PC-3 (cell line): ENCODE data around the gene CALML6. TPM values are rescaled to one million over a fixed set of nuclear protein-coding genes. Genes with fewer than 3 reads are reported as not detected.

Source experiments
- ATAC-seq: fragments of 200-7000 bp; cut with Tn5 transposase; 2 replicates; pipeline ENCODE4 v1.9.1; 2020; ENCODE audit warnings: mild to moderate bottlenecking, moderate library complexity
- BruUV-seq: library from RNA; stranded (reverse); fragments of 400-500 nt; replicated peaks from 2 replicates; lab custom pipeline; 2021; lab: Mats Ljungman, UMichigan
- CTCF ChIA-PET: fragments of 300-600 bp; sonication (Branson Sonifier 250); formaldehyde crosslinking; loops from one replicate; lab custom pipeline; 2022; ENCODE audit warnings: antibody characterized with exemption; lab: Charles Lee
- POLR2A ChIA-PET: fragments of 300-600 bp; sonication (Branson Sonifier 250); formaldehyde crosslinking; loops from one replicate; lab custom pipeline; 2022; ENCODE audit warnings: antibody characterized with exemption; ENCODE audit not compliant: unreplicated experiment; lab: Charles Lee
- DNase-seq: peaks from one replicate; pipeline ENCODE4 v3.0.0-alpha.2; 2015
- H2AFZ ChIP-seq: fragments of 300-600 bp; sonication (generic); 2 replicates; pipeline ENCODE4 v1.6.0; 2016; ENCODE audit warnings: antibody characterized with exemption, low read length
- H3F3A ChIP-seq: fragments of 300-600 bp; sonication (generic); one replicate; pipeline ENCODE4 v1.6.0; 2017; ENCODE audit warnings: antibody characterized with exemption, low read length, control low read depth, mild to moderate bottlenecking; ENCODE audit not compliant: unreplicated experiment
- H3K27ac ChIP-seq: fragments of 300-600 bp; sonication (generic); 2 replicates; pipeline ENCODE4 v1.5.1; 2016; ENCODE audit warnings: mild to moderate bottlenecking, low read length
- H3K27me3 ChIP-seq: fragments of 300-600 bp; sonication (generic); 2 replicates; pipeline ENCODE4 v1.6.1; 2016; ENCODE audit warnings: low read length, mixed read lengths
- H3K36me3 ChIP-seq: fragments of 300-600 bp; sonication (generic); 2 replicates; pipeline ENCODE4 v1.6.1; 2016; ENCODE audit warnings: low read depth, mixed run types, low read length, mixed read lengths
- H3K4me1 ChIP-seq: fragments of 300-600 bp; sonication (generic); 2 replicates; pipeline ENCODE4 v1.5.1; 2016; ENCODE audit warnings: low read length; ENCODE audit not compliant: insufficient read depth
- H3K4me2 ChIP-seq: fragments of 300-600 bp; sonication (generic); 2 replicates; pipeline ENCODE4 v1.6.0; 2016; ENCODE audit warnings: low read length
- H3K4me3 ChIP-seq: fragments of 300-600 bp; sonication (generic); 2 replicates; pipeline ENCODE4 v1.5.1; 2016; ENCODE audit warnings: mild to moderate bottlenecking, low read length, mixed read lengths
- H3K79me2 ChIP-seq: fragments of 300-600 bp; sonication (generic); 2 replicates; pipeline ENCODE4 v1.6.1; 2017; ENCODE audit warnings: low read length, mixed read lengths
- H3K9ac ChIP-seq: fragments of 300-600 bp; sonication (generic); 2 replicates; pipeline ENCODE4 v1.6.0; 2016; ENCODE audit warnings: mild to moderate bottlenecking, low read length
- H3K9me2 ChIP-seq: fragments of 300-600 bp; sonication (generic); replicated peaks from 2 replicates; pipeline ENCODE4 v1.6.1; 2016; ENCODE audit warnings: mixed run types, low read length, mixed read lengths
- H3K9me3 ChIP-seq: fragments of 300-600 bp; sonication (generic); 2 replicates; pipeline ENCODE4 v1.6.1; 2016; ENCODE audit warnings: low read length, mixed read lengths
- H4K20me1 ChIP-seq: fragments of 300-600 bp; sonication (generic); 2 replicates; pipeline ENCODE4 v1.6.1; 2016; ENCODE audit warnings: low read length, mixed read lengths
- EZH2 ChIP-seq: fragments of 300-600 bp; sonication (generic); IDR thresholded peaks from one replicate; pipeline ENCODE4 v1.6.1; 2017; ENCODE audit warnings: antibody characterized with exemption, mild to moderate bottlenecking, low read length; ENCODE audit not compliant: unreplicated experiment
- EZH2phosphoT487 ChIP-seq: fragments of 300-600 bp; sonication (generic); IDR thresholded peaks from 2 replicates; pipeline ENCODE4 v1.6.1; 2018; ENCODE audit warnings: mild to moderate bottlenecking, antibody characterized with exemption, low read length, borderline replicate concordance
- intact Hi-C: fragments of 100-400 bp; cut with micrococcal nuclease; formaldehyde crosslinking; loops from 2 replicates; pipeline ENCODE4 v1.9.0; 2023
- total RNA-seq: library from RNA; depleted of rRNA; stranded (reverse); fragments of >200 nt; gene quantifications from 2 replicates; pipeline ENCODE4 v1.2.3, GENCODE V29; 2014
- TF ChIP-seq, protein P1 (sequence below): fragments of 300-600 bp; sonication (generic); conservative IDR thresholded peaks from 2 replicates; pipeline ENCODE4 v1.5.1; 2017; ENCODE audit warnings: antibody characterized with exemption, low read depth, mild to moderate bottlenecking, low read length

CALML6 gene
- total RNA-seq, 1 experiment from 2014 or later: 1.7 TPM

DNA sequence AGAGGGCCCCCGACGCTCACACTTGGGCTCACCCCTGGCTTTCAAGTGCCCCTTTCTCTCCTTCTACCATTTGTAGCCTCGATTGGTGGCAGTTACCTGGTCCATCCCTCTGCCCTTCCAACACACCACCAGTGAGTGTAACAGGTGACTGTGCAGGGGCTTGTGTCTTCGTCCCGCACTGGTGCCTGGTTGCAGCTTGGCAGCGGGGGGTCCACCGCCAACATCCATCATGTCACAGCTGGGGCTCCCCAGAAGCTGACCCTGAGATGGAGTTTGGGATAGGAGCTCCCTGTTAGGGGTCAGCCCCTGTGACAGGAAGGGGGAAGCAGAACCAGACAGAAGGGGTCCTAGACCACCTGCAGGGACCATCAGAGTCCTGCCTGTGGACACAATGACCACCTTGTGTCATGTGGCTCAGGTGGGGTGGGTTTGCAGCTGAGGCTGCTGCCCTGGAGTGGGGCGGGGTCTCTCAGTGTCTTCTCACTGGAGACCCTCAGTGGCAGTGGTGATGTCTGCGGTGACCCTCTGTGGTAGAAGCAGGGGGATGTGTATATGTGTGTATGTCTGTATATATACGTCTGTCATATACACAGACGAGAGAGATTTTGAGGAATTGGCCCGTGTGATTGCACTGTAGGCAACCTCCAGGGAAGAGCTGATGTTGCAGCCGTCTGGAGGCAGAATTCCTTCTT lies 3.6 kb upstream of the CALML6 start:
- Histone ChIP-seq H3K9me2 (no peaks in the 10 kb centered on the region), H3K27ac (no peak overlapping the region), H4K20me1 (no peaks in the 10 kb centered on the region), H3K9ac (no peak overlapping the region), H3F3A (no peaks in the 10 kb centered on the region), H2AFZ (no peak overlapping the region), H3K27me3 (no peaks in the 10 kb centered on the region), H3K4me1 (peaks cover 15% of the 10 kb centered on the region), H3K9me3 (no peaks in the 10 kb centered on the region), H3K4me3 (no peak overlapping the region), H3K36me3 (no peaks in the 10 kb centered on the region), H3K4me2 (no peak overlapping the region), H3K79me2 (no peaks in the 10 kb centered on the region)
- BruUV-seq: no TSS peak
- DNase-seq (no peak), ATAC-seq (no peak)
- ChIA-PET POLR2A (no interaction called here), CTCF (no interaction called here)
- intact Hi-C loops: no loop called here
- TF ChIP-seq, protein P1, sequence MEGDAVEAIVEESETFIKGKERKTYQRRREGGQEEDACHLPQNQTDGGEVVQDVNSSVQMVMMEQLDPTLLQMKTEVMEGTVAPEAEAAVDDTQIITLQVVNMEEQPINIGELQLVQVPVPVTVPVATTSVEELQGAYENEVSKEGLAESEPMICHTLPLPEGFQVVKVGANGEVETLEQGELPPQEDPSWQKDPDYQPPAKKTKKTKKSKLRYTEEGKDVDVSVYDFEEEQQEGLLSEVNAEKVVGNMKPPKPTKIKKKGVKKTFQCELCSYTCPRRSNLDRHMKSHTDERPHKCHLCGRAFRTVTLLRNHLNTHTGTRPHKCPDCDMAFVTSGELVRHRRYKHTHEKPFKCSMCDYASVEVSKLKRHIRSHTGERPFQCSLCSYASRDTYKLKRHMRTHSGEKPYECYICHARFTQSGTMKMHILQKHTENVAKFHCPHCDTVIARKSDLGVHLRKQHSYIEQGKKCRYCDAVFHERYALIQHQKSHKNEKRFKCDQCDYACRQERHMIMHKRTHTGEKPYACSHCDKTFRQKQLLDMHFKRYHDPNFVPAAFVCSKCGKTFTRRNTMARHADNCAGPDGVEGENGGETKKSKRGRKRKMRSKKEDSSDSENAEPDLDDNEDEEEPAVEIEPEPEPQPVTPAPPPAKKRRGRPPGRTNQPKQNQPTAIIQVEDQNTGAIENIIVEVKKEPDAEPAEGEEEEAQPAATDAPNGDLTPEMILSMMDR: no peak
- TF ChIP-seq EZH2phosphoT487 (no peak), EZH2 (no peak)

DNA sequence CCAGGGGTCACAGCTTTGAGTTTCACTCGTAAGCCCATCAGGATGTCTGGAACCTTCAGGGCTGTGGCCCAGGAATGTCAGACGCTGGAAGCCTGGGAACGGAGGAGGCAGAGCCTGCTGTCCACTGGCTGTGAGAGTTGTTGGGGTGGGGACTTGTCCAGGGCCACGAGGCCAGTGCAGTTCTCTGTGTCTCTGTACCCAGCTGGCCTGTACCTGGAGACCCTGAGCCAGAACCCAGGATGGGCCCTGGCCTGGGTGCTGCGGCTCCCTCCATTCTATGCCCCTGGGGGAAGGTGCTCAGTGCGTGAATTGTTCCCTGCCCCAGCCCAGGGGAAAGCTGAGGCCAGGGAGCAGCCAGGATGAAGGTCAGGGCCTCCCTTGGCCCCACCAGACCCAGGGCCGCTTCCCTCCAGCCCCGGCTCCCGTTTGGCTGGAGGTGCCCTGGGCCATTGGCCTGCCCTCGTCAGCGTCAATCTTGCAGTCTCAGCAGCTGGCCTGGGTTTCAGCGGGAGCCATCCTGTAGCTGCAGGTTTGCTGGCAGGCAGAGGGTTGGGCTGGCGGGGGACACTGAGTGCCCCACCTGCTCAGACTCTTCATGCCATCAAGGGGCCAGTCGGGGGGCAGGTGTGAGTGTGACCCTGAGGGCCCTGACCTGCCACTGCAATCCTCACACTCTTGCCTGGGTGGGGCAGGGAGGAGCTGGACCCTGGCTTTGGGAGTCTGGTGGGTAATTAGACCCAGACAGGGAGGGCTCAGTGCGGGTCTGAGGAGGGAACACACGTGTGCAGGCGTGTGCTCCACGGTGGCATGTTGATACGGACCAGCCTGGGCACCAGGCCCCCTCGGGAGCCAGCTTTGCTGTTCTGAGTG lies 724 bp upstream of the CALML6 start:
- no peaks in the 10 kb centered on the region for H3K9me3 ChIP-seq
- CTCF ChIA-PET: no interaction called here
- ATAC-seq: no peak

More for the DNA sequence above, 724 bp upstream of the CALML6 start:
- H3K27ac ChIP-seq: no peak overlapping the region
- H2AFZ ChIP-seq: no peak overlapping the region
- no peak overlapping the region for H3K9ac ChIP-seq
- intact Hi-C loops: no loop called here
- H3K36me3 ChIP-seq: no peaks in the 10 kb centered on the region
- H3K4me1 ChIP-seq: peaks cover 17% of the 10 kb centered on the region
- H4K20me1 ChIP-seq: no peaks in the 10 kb centered on the region
- no peaks in the 10 kb centered on the region for H3F3A ChIP-seq
- TF ChIP-seq EZH2: no peak
- TF ChIP-seq, protein P1: no peak
- no peak for TF ChIP-seq EZH2phosphoT487
- no peak overlapping the region for H3K4me3 ChIP-seq
- no peak for DNase-seq
- no peaks in the 10 kb centered on the region for H3K79me2 ChIP-seq
- H3K4me2 ChIP-seq: no peak overlapping the region
- no peaks in the 10 kb centered on the region for H3K27me3 ChIP-seq
- POLR2A ChIA-PET: no interaction called here
- BruUV-seq: no TSS peak
- no peaks in the 10 kb centered on the region for H3K9me2 ChIP-seq
